COLO668 (cell line): ENCODE measurements around the gene ZNF816.
"Not testable (repeated sequence)": the region's sequence is repeated elsewhere in the genome, so short reads cannot be mapped to it uniquely, and the experiment has no call there.

Source experiments
- DNase-seq: peaks from one replicate; lab custom pipeline; 2025; ENCODE audit not compliant: unreplicated experiment; lab: John Stamatoyannopoulos, UW

The ZNF816 gene

DNA sequence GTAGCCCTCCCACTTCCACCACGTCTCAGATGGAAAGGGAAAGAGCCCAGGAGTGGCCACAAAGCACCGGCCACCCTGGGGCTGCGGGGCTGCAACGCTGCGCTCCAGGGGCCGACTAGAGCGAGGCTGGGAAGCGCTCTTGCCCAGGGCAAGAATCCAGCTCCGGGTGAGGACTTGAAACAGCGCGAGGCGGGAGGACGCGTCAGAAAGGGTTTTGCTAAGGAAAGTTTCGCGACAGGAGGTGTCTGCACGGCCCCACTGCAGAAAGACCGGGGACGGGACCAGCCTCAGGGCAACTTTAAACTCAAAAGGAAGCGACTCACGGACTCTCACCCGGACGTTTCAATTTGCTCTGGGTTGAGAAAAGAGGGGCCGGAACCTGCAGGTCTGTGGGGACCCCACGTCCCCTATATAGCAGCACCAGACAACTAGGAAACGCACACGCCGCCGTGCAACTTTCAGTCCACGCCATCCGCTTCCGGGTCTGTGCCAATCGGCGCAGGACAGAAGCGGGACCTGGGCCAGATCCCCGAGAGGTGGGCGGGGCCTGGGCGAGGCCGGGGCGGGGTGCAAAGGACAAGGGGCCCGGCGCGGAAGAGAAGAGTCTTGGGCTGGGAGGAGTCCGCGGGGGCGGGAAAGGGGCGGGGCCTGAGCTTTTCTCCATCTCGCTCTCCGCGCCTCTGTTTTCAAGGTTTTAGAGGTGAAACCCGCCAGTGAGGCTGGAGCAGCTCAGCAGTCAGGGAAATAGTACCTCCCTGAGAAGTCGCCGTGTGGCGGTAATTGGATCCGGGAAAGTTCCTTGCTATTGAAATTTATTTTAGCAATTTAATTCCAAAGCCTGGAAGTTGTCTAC is at the start of gene ZNF816:
Gene ZNF816, minus strand, starts transcription at position 488 of the 853 bp plus-strand sequence. CDS start 6,792 bp downstream, outside the sequence.
- DNase-seq, result peak; percentile 97

DNA sequence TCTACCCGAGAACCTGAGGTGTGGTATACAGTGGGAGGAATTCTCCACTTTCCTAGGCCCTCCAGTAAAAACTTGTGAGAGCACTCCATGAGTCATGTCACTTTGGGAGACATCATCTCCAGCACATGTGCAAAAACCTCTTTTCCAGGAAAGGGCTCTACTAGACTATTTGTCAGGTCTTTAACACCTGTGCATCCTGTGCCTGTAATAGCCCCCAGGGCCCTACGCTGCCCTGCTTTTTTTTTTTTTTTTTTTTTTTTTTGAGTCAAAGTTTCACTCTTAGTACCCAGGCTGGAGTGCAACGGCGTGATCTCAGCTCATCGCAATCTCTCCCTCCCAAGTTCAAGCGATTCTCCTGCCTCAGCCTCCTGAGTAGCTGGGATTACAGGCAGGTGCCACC is 49.3 kb upstream of the ZNF816 start:
- no peak for DNase-seq

GRCh38 chr19:53010494-53010893 is 47.8 kb upstream of the ZNF816 start:
- DNase-seq, result no peak

DNA sequence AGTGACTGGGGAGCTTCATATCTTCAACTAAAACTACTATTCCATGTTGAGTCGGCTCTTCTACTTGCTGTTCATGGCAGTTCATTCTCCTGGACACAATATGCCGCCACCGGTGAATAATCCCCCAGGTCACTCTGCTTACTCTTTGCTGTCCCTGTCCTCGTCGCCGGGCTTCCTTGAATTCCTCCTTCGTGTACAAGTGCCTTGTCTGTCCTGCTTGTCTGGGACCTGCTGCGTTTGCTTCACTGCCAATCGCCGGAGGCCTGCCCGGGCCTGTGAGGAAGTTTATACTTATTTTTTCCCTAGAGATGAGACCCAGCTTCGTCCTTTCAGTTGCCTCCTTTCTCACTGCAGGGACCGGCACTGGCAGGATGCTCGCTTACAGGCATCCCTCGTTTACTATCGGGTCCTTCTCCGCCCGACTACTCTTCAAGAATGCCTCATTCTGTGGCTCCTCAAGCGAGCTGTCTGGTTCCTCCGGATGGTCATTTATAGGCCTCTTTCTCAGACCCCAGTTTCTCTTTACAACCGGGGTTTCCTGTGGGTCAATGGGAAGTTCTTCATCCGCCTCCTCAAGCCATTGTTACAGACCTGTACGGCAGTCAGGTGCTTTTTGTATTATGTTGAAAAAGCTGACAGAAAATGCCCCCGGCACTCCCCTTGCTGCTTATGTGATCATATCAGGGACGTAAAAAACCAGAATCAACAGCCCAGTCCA is 45.5 kb upstream of the ZNF816 start:
- DNase-seq, result no peak

DNA sequence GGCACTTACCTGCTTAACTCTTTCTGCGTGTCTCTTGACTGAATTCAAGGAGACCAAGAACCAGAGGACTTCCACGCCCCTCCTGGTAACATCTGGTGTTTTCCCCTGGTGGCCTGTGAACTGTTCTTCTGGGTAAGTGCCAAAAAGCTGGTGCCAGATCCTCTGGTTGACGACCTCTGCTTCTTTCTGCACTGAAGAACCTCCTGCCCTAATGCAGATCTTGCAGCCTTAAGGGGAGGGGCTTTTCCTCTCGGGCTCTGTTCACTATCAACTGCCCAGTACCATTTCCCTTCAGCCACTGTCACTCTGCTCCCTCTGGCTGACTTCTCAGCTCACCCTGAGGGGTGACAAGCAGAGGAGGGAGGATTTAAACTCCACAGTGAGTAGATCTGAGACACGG is 44.9 kb upstream of the ZNF816 start:
- DNase-seq, result no peak

DNA sequence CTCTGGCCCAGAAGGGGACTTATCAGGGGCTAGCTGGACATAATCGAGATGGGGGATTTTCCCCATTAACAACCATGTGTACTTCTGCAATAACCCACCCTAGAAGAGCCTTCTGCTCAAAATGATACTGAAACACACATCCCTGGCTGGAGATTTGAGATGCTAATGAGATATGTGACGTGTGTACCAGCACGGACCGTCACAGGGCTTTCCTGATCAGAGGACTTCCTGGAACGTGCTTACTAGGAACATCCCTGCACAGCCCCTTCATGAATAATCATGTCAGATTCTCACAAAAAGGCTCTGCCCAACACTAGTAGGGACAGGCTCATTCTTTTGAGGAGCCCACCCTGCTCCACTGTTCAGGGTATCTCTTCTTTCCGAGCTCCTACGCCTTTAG is 44.5 kb upstream of the ZNF816 start:
- DNase-seq, result no peak

DNA sequence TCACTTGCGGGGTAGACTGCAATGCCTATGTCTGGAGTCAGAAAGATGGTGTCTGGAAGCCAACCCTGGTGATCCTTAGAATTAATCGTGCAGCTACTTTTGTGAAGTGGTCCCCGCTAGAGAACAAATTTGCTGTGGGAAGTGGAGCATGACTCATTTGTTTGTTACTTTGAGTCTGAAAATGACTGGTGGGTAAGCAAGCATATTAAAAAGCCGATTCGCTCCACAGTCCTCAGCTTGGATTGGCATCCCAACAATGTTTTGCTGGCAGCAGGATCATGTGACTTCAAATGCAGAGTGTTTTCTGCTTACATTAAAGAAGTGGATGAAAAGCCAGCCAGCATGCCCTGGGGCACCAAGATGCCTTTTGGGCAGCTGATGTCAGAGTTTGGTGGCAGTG is 41.6 kb upstream of the ZNF816 start:
- no peak for DNase-seq

DNA sequence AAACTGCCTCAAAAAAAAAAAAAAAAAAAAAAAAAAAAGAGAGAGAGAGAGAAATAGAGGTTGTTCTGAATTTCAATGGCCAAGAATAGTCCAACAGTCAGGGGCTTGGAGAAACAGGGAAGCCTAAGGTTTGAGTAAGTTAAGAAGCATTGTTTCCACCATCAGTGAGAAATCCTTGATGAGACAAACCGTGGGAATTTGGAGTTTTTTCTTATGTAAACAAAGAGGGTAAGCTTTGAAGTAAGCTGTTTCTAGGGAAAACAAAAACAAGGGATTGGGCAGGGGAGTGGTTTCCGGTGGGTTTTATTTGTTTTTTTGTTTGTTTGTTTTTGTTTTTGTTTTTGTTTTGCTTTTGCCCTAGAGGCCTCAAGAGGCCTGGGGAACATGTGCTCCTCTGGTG is 39.8 kb upstream of the ZNF816 start:
- DNase-seq, result no peak

- DNase-seq, result no peak
Observed at GRCh38 chr19:52997975-52998374, 35.3 kb upstream of the ZNF816 start.

DNA sequence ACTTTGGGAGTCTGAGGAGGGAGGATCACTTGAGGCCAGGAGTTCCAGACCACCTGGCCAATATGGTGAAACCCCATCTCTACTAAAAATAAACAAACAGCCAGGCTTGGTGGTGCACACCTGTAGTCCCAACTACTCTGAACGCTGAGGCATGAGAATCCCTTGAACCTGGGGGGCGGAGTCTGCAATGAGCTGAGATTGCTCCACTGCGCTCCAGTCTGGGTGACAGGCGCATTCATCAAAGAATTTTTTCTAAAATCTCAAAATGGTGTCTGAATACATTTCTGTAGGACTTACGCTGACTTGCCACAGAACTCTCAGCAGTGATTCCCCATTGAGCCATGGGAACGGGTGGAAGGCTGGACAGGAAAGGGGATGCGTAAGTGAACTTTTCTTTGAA is 33.0 kb upstream of the ZNF816 start:
- no peak for DNase-seq

DNA sequence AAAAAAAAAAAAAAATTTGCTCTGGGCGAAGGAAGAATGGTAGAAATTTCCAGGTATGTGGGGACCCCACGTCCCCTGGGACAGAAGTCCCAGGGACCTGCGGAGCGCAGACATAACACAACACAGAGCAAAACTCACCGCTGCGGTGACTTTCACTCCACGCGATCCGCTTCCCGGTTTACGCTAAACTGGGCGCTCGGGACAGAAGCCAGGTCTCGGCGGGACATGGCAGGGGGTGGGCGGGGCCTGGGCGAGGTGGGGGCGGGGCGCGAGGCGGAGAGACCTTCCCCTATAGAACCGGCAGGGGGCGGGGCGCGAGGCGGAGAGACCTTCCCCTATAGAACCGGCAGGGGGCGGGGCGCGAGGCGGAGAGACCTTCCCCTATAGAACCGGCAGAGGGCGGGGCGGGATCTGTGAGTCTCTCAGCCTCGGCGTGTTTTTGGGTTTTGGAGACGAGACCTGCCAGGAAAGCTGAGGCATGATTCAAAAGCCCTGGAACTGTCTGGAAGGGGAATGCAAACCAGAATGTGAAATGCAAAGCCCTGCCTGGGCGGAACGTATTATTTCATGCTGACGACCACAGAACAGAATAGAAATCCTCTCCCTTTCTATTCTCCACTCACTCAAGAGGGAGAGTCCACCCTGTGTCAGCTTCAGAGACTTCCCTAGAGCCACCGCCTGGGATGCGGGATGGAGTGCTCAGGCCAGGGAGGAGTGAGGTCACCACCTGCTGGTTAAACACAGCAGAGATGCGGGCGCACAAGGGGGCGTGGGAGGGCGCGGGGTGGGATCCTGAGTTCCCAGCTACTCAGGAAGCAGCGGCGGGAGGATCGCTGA is 30.9 kb upstream of the ZNF816 start:
- DNase-seq, result peak; percentile 86

GRCh38 chr19:52992109-52993004 is 29.7 kb upstream of the ZNF816 start:
- no peak for DNase-seq

GRCh38 chr19:52991484-52991883 is 28.8 kb upstream of the ZNF816 start:
- DNase-seq, result no peak

- DNase-seq, result no peak
Observed at GRCh38 chr19:52990759-52991418, 28.2 kb upstream of the ZNF816 start.

GRCh38 chr19:52988506-52988905 is 25.8 kb upstream of the ZNF816 start:
- DNase-seq, result no peak

GRCh38 chr19:52987221-52987620 is 24.5 kb upstream of the ZNF816 start:
- no peak for DNase-seq

GRCh38 chr19:52983167-52983566 is 20.5 kb upstream of the ZNF816 start:
- DNase-seq, result not testable (repeated sequence)

GRCh38 chr19:52981329-52981728 is 18.6 kb upstream of the ZNF816 start:
- DNase-seq, result no peak

- DNase-seq, result no peak
Observed at GRCh38 chr19:52967772-52968171, 5.1 kb upstream of the ZNF816 start.

- peak; percentile 22 for DNase-seq
Observed at GRCh38 chr19:52963247-52963618, 552 bp upstream of the ZNF816 start.
